Breast epithelium (tissue), 3 donors: ENCODE results near the gene ITGAL.
"Not testable (repeated sequence)": the region's sequence is repeated elsewhere in the genome, so short reads cannot be mapped to it uniquely, and the experiment has no call there.

ENCODE experiments used
- CTCF ChIP-seq, 3 donors: fragments of 450-650 bp; IDR thresholded peaks; one replicate each; pipeline ENCODE4 v1.5.1; 2016 to 2017; ENCODE audit warnings: antibody characterized with exemption in 3 of 3, mild to moderate bottlenecking in 3 of 3, moderate library complexity in 3 of 3
- POLR2A ChIP-seq: fragments of 450-650 bp; IDR thresholded peaks from one replicate; pipeline ENCODE4 v1.6.1; 2016; ENCODE audit warnings: antibody characterized with exemption, mild to moderate bottlenecking, moderate library complexity
- POLR2AphosphoS5 ChIP-seq, 3 donors: sonication (generic); formaldehyde crosslinking; IDR thresholded peaks; one replicate each; pipeline ENCODE4 v1.6.1; 2017; ENCODE audit warnings: antibody characterized with exemption in 3 of 3

GRCh38 chr16:30540916-30541464 lies 68.4 kb downstream of the ITGAL start:
- not testable (repeated sequence) for TF ChIP-seq POLR2A; POLR2AphosphoS5 (IDR thresholded peaks at IDR 0.05); CTCF (IDR thresholded peaks at IDR 0.05)
